Kidney epithelial cell (primary cell): ENCODE results near the gene PADI1. TPM values are rescaled to one million over a fixed set of nuclear protein-coding genes. Genes with fewer than 3 reads are reported as not detected.

Experiments used
- DNase-seq: peaks from one replicate; pipeline ENCODE4 v3.0.0-alpha.2; 2010; ENCODE audit warnings: low read depth
- H3K27me3 ChIP-seq: 2 replicates; pipeline ENCODE4 v1.6.0; 2011; ENCODE audit warnings: low read length; ENCODE audit not compliant: control insufficient read depth, insufficient read depth
- H3K36me3 ChIP-seq: 2 replicates; pipeline ENCODE4 v1.5.1; 2011; ENCODE audit warnings: low read length; ENCODE audit not compliant: control insufficient read depth, insufficient read depth
- H3K4me3 ChIP-seq: 2 replicates; pipeline ENCODE4 v1.5.1; 2011; ENCODE audit warnings: low read depth, mild to moderate bottlenecking, control low read depth, low read length
- CTCF ChIP-seq: IDR thresholded peaks from 2 replicates; pipeline ENCODE4 v1.5.1; 2011; ENCODE audit warnings: mild to moderate bottlenecking, moderate library complexity, low read length, control low read depth, inconsistent platforms; ENCODE audit not compliant: insufficient read depth, poor library complexity, severe bottlenecking
- total RNA-seq: library from RNA; depleted of rRNA; stranded (reverse); fragments of >200 nt; gene quantifications from 2 replicates; pipeline ENCODE4 v1.2.3, GENCODE V29; 2015

The PADI1 gene
- total RNA-seq, 1 donor from 2014 or later: 2.4 TPM

DNA sequence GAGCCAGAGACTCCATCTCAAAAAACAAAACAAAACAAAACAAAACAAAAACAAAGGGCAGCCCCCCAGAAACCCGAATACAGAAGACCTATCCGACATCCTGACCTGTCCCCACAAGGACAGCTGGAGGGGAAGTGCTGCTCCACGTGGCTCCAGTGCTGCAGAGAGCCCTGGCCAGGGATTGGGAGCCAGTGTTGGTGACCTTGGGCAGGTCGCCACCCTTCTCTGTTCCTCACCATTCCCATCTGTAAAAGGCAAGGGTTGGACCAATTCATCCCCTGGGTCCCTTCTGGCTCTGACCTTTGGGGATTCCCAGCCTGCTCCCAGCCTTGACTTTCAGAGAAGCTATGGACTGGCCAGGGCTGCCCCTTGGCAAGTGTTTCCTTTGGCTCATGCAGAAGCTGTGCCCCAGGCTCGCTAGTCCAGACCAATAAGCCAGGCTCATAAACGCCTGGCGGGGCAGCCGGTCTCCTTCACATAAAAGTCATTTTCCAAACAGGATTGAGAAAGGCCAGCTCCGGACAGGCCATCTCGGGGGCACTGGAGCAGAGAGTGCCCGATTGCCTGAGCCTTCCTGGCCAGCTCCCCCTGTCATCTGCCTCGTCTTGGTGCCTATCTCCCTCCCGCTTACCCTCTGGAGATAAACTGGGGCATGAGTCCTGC, 20.0 kb upstream of the PADI1 start:
- no peak overlapping the region for H3K4me3 ChIP-seq
- no peaks in the 10 kb centered on the region for H3K36me3 ChIP-seq
- TF ChIP-seq CTCF: no peak
- no peaks in the 10 kb centered on the region for H3K27me3 ChIP-seq
- no peak for DNase-seq

DNA sequence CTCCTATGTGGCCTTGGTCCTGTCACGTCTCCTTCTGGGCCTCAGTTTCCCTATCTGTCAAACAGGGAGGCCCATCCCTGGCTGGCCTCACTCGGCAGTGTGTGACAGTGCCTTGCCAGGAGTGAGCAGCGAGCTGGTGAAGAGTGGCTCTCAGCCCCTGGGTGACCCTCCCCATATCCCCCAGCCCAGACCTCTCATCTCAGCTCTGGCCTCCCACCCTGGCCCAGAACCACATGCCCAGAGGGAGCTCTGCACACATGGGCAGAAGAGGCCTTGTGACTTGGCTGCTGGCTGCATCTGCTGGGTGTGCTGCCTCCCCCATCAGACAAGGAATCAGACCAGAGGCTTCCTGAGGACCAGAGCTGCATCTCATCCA, 19.5 kb upstream of the PADI1 start:
- H3K36me3 ChIP-seq: no peaks in the 10 kb centered on the region
- no peak for DNase-seq
- no peak for TF ChIP-seq CTCF
- no peaks in the 10 kb centered on the region for H3K27me3 ChIP-seq
- no peak overlapping the region for H3K4me3 ChIP-seq

DNA sequence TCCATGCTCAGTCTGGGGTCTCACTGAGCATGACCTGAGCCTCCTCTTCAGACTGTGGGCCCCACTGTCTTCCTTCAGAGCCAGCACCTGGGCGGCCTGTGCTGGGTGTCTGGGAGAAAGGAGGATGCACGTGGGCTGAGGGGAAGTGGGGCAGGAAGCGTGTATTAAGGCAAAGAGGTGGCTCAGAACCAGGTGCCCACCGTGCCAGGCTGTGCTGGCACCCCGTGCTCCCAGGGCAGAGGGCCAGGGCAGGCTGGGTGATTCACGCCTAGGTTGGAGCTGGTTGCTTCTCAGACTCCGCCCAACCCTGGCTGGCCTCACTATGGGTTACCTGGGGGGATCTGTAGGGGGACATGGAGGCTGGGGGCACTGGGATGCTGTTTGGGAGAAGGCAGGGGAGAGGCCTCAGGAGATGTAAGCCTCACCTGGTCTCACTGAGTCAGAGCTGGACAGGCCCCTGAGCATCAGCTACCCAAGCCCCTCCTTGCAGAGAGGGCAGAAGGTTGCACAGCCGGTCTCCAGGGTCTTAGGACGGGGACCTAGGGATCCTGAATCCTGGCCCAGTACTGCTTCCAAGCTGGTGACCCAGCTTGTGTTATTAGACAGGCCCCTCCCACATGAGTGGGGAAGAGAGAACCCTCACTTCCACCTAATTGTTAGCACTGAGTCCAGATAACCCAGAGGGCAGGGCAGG, 18.6 kb upstream of the PADI1 start:
- Histone ChIP-seq H3K36me3 (no peaks in the 10 kb centered on the region), H3K4me3 (no peak overlapping the region), H3K27me3 (no peaks in the 10 kb centered on the region)
- no peak for TF ChIP-seq CTCF
- no peak for DNase-seq

- TF ChIP-seq CTCF: no peak
- Histone ChIP-seq H3K36me3 (no peaks in the 10 kb centered on the region), H3K4me3 (no peak overlapping the region), H3K27me3 (no peaks in the 10 kb centered on the region)
- no peak for DNase-seq
These were observed 17.9 kb upstream of the PADI1 start for GRCh38 chr1:17187051-17187450.

DNA sequence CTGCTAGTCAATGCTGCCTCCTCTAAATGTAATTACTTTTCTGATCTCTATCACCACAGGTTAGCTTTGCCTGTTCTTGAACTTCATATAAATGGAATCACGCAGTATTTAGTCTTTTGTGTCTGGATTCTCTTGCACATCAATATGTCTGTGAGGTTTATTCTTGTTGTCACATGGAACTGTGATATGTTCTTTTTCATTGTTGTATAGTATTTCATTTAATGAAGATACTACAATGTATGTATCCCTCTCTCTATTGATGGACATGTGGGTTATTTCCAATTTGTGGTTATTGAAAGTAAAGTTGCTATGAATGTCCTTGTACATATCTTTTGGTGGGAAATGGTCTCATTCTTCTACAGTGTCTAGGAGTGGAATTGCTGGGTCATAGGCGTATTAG, 16.7 kb upstream of the PADI1 start:
- no peak for DNase-seq
- no peaks in the 10 kb centered on the region for H3K36me3 ChIP-seq
- no peak for TF ChIP-seq CTCF
- H3K4me3 ChIP-seq: no peak overlapping the region
- no peaks in the 10 kb centered on the region for H3K27me3 ChIP-seq

GRCh38 chr1:17188889-17189631, 15.9 kb upstream of the PADI1 start:
- H3K27me3 ChIP-seq: no peaks in the 10 kb centered on the region
- no peak overlapping the region for H3K4me3 ChIP-seq
- DNase-seq: no peak
- no peak for TF ChIP-seq CTCF
- no peaks in the 10 kb centered on the region for H3K36me3 ChIP-seq
